HG02798 (cell line): ENCODE measurements around the gene CBX5.
"Not testable (repeated sequence)": the region's sequence is repeated elsewhere in the genome, so short reads cannot be mapped to it uniquely, and the experiment has no call there.

Source experiments
- ATAC-seq: cut with Tn5 transposase; IDR thresholded peaks from one replicate; pipeline ENCODE4 v1.9.1; 2021; ENCODE audit warnings: mild to moderate bottlenecking; ENCODE audit not compliant: unreplicated experiment, poor library complexity

The CBX5 gene

GRCh38 chr12:54229624-54230212 lies 50.2 kb downstream of the CBX5 start:
- ATAC-seq = no peak

- no peak for ATAC-seq
Observed at GRCh38 chr12:54228471-54228870, 51.5 kb downstream of the CBX5 start.

DNA sequence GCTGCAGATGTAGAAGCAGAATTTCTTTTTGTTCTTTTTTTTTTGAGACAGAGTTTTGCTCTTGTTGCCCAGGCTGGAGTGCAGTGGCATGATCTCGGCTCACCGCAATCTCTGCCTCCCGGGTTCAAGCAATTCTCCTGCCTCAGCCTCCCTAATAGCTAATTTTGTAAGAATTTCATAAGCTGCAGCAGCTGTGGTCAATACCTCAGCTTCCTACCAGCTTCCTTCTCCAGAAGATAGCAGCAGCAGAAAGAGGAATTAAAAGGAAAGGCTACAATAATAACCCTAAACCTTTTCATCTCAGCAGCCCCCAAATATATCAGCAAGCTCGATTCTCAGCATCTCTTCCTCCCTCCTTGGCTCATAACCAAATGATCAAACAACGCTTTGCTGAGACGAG lies 52.0 kb downstream of the CBX5 start:
- not testable (repeated sequence) for ATAC-seq

- no peak for ATAC-seq
Observed at GRCh38 chr12:54227376-54227775, 52.5 kb downstream of the CBX5 start.

DNA sequence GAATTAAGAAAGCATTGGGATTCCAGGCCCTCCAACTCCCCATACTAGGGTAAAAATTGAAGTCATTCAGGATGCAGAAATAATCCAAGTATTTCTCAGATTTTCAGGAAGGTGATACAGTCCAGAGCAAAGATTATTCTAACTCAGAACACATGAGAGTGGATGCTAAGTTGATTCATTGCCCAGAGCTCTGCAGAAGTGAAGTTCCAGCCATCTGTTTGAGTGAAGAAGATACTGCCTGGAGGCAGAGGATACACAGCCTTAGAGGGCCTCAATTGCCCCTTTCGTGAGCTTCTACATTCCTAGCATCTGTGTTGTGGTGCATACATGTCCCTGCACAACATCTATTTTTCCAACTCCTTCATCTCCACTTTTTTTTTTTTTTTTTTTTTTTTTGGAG lies 54.3 kb downstream of the CBX5 start:
- ATAC-seq = no peak

DNA sequence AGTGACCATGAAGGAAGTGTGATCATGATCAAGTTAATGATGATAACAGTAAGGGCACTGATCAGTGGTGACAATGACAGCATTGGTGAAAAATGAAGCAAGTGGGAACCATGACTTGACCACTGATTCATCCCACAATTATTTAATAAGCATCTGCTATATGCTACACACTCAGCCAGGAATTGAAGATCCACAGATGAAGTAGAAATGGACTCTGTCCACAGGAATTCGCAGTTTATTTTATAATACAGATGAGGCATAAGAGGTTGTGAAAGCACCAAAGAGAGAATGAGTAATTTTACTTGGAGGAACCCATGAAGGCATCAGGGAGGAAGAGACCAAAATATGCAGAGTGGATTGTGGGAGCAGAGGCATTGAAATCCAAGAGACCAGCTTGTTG lies 57.3 kb downstream of the CBX5 start:
- no peak for ATAC-seq

GRCh38 chr12:54221402-54221984 lies 58.4 kb downstream of the CBX5 start:
- ATAC-seq = no peak

DNA sequence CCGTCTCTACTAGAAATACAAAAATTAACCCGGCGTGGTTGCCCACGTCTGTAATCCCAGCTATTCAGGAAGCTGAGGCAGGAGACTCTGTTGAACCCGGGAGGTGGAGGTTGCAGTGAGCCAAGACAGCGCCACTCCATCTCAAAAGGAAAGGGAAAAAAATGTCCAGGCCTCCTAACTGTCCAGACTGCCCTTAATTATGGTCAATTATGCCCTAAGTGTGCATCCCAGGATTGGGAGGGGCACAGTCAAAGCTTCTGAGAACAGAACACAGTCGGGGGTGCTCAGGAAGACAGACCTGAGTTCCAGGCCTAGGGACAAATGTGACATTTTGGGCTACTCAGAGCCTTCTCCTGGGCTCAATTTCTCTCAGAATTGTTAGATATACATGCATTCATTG lies 59.4 kb downstream of the CBX5 start:
- no peak for ATAC-seq

GRCh38 chr12:54220092-54220557 lies 59.8 kb downstream of the CBX5 start:
- peak; percentile 51 for ATAC-seq

DNA sequence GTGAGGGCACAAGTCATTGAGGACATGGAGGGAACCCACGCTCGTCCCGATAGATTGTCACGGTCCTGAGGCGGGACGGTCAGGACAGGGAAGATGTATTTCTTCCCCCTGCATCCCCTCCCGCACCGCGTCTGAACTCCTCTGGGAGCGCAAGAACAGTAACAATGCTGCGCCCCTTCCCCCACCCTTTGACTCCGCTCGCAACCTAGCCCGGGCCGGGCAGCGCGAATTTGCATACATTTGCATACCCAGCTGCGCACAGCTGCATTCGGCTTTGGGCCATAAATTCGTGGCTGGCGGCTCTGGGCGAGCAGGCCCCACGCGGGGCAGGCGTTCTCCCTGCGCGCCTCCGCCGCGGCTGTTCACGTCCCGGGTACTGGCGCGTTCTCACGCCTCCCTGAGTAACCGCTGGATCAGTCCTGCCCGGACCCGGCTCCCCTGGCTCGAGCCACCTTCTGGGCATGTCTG lies 62.1 kb downstream of the CBX5 start:
- ATAC-seq = peak; percentile 32

GRCh38 chr12:54216797-54217661 lies 62.9 kb downstream of the CBX5 start:
- ATAC-seq = no peak

DNA sequence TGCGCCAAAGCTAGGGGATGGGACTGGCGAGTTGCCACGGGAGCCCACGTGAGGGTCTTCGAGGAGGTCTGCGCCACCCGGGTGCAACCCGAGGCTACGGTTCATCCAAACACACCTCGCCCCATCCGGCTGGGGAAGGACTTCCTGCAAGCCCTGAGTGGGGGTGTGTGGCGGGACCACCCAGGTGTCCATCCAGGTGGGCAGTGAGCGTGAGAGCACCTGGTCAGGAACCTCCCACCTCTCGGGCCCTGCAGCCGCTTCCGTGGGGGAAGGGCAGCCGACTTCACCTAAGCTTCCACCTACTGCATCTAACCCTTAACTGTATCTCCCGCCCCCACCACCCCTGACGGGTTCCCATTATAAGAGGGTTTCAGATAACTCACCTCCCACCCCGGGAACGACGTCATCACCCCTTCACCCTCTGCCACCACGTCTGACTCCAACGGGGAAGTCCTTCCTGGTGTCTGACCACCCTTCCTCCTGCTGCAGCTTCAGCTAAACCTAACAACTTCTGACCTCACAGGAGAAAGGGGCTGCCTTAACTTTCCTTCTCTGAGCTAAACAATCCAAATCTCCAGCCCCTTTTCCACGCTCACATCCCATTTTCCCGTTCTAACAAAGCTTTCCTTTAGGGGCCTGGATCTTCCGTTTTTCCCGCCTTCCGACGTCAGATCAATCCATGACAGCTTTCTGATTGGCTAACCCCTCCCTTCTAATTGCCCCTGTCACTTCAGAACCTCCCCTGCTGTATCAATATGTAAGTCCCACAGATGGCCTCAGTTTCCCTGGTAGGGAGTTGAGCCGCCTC lies 63.7 kb downstream of the CBX5 start:
- no peak for ATAC-seq

DNA sequence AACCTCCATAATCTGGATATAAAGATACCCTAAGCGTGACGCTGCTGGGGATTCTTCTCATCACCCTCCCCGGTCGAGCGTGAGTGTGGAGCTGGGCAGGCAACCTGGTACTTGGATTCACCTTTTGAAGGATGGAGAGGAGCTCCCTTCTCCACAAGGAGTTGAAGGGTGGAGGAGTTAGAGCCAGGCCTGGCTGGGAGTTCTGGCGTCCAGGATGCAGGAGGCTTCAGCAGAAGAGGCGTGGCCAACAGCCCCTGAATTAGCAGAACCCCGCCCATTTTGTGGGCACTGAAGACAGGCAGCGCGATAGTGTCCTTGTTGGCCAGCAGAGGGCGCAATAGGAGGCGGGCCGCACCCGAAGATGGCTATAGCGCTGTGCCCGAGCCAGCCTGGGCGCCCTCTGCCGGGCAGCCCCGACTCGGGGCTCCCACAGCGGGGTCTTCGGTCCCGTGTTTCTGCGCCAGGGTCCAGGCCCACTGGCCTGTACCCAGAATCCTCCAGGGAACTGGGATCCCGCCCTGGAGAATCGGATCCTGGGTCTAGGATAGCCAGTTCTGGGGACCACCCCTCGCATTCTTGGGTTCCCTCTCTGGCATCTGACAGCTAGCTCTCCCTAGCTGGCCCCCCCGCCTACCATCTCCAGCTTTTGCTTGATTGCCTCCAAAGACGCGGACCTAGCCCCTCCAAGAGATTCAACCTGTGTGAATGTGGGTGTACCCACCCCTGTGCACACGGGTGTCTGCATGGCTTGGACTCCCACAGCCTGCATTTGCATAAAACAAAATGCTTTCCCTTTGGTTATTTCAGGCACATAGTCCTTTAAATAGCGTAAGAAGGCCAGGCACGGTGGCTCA lies 65.1 kb downstream of the CBX5 start:
- peak; percentile 88 for ATAC-seq

GRCh38 chr12:54213079-54213478 lies 66.8 kb downstream of the CBX5 start:
- no peak for ATAC-seq

DNA sequence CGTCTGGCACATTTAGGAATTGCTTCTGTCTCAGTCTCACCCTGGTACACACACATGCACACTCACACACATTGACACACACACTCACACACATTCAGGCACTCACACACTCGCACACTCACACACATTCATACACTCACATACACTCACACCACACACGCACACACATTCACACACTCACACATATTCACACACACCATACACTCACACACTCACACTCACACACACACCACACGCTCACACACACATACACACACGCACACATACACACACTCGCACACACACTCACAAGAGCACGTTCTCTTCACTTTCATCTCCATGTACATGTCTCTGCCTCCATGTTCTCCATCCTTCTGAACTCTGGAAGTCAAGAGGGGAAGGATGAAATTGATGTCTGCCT lies 68.0 kb downstream of the CBX5 start:
- no peak for ATAC-seq

- no peak for ATAC-seq
Observed at GRCh38 chr12:54210400-54210790, 69.5 kb downstream of the CBX5 start.

GRCh38 chr12:54208591-54208990 lies 71.3 kb downstream of the CBX5 start:
- no peak for ATAC-seq

- ATAC-seq = peak; percentile 74
Observed at GRCh38 chr12:54207539-54208294, 72.2 kb downstream of the CBX5 start.

GRCh38 chr12:54206791-54207190 lies 73.1 kb downstream of the CBX5 start:
- ATAC-seq = no peak
